ENCODE data around the gene TMEM240. TPM values are rescaled to one million over a fixed set of nuclear protein-coding genes. Genes with fewer than 3 reads are reported as not detected.
"Not testable (repeated sequence)": the region's sequence is repeated elsewhere in the genome, so short reads cannot be mapped to it uniquely, and the experiment has no call there.

TMEM240 gene
- total RNA-seq, 1 donor from 2014 or later, result 1.1 TPM

GRCh38 chr1:1540818-1541628 is 599 bp upstream of the TMEM240 start:
- DNase-seq (ENCODE audit: low read depth), result no peak

DNA sequence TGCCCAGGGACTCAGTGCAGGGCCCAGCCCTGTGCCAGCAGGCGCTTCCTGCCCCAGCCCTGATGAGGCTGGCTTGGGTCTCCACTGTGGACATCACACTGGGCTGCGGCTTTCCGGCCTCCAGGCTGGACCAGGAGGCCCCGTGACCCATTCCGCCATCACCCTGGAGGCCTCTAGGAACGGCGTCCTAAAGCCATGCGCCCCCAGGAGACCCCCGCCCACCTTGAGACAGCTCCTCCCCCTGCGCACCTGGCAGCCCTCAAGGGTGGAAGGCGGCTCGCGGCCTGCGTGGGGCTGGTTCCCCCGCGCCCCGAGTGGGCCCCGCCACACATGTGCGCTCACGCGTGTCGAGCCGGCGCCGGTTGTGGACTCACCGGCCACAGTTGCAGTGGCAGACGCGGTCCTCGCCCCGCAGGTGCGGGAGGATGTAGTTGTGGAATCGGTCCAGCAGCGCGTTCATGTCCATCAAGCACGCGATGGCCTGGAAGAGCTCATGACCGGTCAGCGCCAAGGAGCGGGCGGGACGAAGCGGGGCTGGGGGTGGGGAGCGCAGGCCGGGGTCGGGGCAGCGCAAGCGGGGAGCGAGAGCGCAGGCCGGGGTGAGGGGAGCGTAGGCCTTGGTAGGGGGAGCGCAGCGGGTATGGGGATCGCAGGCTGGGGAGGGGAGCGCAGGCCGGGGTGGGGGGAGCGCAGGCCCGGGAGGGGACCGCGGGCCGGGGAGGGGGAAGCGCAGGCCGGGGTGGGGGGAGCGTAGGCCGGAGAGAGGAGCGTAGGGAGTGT is 924 bp downstream of the TMEM240 start:
- no peak for DNase-seq (ENCODE audit: low read depth)

- DNase-seq (ENCODE audit: low read depth), result no peak
Observed at GRCh38 chr1:1538989-1539309, 1.5 kb downstream of the TMEM240 start.

- DNase-seq (ENCODE audit: low read depth), result no peak
Observed at GRCh38 chr1:1538334-1538733, 2.1 kb downstream of the TMEM240 start.

DNA sequence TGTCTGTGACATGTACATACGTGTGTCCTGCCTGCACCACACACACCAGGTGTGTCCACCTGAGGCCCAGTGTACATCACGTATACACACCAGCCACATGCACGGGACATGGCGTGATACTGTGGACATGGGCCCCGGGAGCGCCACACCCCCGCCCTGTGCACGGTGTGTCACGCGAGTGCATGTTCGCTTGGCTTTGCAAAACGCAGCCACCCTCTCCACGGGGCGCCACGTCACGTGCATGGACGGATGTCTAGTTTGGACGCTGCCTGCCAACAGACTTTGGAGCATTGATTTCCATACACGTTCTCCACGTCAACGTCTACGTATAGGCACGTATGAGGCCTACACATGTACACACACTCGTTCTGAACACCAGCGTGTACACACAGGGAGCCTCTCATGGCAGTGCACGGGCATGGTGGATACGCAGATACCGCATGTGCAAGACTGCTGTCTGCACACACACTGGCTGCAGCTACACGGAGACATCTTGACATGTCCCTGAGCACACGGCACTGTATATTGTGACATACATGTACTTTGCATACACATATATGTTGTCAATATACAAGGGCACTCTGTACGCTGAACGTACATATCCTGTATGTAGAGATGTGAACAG is 2.7 kb downstream of the TMEM240 start:
- no peak for DNase-seq (ENCODE audit: low read depth)

DNA sequence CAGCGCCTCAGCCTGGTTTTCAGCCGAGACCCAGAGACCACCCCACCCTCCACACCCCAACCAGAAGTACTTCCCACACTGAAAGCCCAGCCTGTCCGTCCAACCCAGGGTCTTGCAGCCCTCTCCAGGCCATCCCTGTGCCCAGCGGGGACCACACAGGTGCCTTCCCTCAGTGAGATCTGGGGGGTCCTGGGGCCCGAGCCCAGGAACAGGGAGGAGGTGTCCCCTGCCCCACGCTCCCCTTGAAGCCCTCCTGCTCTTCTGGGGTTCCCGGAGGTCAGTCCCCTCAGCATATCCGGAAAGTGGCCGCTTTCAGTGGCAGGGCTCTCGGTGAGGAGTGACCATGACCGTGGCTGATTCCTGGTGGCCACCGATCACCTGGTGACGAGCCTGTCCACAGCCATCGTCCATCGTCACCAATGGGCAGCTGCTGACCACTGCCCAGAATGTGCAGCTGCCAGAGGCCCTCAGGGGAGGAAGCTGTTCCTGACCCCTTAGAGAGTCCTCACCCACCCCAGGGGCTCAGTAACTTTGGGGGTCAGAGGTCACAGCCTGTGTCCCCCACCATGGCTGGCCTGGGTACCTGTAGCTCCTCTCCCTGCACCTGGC is 3.4 kb downstream of the TMEM240 start:
- DNase-seq (ENCODE audit: low read depth), result no peak

GRCh38 chr1:1536019-1536937 is 4.1 kb downstream of the TMEM240 start:
- no peak for DNase-seq (ENCODE audit: low read depth)

- no peak for DNase-seq (ENCODE audit: low read depth)
Observed at GRCh38 chr1:1535201-1536018, 5.0 kb downstream of the TMEM240 start.

DNA sequence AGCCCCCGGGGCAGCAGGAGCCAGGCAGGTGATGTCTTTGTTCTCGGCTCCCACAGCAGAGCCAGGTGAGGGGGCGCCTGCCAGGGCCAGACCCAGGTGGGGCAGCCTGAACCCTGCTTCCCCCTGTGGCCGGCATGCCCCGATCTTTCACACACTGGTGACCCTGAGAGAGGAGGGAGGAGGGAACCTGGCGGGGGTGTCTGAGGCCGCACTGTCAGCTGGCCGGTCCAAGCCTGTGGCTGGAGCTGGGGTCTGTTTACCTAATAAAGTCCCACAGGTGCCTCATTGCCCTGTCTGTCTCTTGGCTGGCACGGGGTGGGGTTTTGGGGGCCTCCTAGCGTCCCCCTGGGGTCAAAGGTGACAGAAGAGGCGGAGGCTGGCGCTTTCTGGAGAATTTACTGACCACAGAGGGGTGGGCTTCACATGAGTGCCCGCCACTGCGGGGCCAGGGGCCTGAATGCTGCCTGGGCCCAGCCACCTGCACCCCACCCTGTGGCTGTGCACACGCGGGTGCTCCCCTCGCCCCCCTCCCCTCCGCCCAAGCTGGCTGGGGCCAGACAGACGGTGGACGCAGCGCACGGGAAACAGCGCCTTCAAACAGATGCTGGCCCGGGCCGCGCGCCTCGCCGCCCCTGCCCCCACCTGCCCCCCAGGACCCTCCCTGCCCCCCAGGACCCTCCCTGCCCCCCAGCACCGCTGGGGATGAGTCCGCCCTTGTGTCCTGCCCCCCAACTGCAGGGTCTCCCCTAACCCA is 5.8 kb downstream of the TMEM240 start:
- DNase-seq (ENCODE audit: low read depth), result no peak

- DNase-seq (ENCODE audit: low read depth), result not testable (repeated sequence)
Observed at GRCh38 chr1:1533894-1534291, 6.5 kb downstream of the TMEM240 start.

GRCh38 chr1:1533176-1533893 is 7.1 kb downstream of the TMEM240 start:
- DNase-seq (ENCODE audit: low read depth), result not testable (repeated sequence)

DNA sequence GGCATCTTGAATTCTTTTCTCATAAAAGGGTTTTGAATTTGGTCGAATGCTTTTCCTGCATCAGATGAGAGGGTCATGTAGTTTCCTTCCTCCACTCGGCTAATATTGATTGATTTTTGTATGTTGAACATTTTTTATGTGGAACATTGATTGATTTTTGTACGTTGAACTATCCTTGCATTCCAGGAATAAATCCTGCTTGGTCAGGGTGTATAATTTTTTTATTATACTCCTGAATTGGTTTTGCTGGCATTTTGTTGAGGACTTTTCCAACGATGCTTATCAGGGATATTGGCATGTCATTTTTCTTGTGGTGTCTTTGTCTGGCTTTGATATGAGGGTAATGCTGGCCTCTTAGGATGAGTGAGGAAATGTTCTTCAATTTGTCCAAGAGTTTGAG is 8.5 kb downstream of the TMEM240 start:
- no peak for DNase-seq (ENCODE audit: low read depth)

DNA sequence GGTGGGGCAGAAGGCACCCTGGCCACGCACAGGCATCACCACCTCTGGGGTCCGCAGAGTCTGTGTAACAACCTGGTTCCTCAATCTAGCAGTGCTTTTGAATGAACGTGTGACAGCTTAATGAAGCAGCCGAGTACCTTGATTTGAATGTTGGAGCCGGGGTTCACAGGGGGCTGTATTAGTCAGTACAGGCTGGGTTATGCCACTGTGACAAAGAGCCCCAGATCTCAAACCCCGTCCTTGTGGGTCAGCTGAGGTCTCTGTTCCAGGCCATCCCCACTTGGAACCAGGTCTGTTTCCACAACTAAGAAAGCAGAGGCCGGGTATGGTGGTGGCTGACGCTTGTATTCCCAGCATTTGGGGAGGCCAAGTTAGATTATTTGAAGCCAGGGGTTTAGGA is 10.5 kb downstream of the TMEM240 start:
- no peak for DNase-seq (ENCODE audit: low read depth)

DNA sequence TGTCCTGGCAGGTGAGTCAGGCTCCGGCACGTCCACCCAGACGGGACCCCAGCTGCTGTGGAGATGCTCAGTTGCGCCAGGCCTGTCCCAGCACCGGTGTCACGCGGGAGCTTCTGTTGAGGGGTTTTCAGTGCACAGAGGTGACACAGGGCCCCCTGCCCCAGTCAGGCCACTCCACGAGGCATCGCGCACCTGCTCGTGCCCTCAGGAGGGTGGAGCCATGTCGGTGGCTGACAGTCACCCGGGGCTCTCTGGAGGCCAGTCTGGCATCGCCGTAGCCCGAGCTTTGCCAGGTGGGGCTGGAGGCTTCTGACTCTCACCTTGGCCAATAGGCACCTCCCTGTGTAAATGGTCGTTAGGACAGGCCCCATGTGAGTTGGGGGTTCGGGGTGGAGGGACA is 11.1 kb downstream of the TMEM240 start:
- no peak for DNase-seq (ENCODE audit: low read depth)

- no peak for DNase-seq (ENCODE audit: low read depth)
Observed at GRCh38 chr1:1528301-1529267, 11.8 kb downstream of the TMEM240 start.

GRCh38 chr1:1527092-1527816 is 13.2 kb downstream of the TMEM240 start:
- DNase-seq (ENCODE audit: low read depth), result no peak

DNA sequence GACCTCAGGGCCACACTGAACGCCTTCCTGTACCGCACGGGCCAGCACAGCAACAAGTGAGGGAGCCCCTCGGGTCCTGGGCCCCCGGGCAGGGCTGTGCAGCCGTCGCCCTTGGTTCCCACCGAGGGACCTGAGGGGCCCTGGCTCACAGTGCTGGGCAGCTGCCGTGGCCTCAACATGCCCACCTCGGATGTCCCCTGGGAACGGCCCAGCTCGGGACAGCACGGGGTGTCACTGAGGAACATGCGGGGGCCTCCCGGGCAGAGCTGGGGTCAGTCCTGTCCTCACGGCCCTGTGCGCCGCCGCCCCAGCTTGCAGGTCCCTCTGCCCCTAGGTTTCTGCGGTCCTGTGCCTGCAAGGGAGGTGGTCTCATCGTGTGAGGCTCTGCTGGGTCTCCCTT is 13.9 kb downstream of the TMEM240 start:
- DNase-seq (ENCODE audit: low read depth), result not testable (repeated sequence)

Measured in renal cortical epithelial cell (primary cell).